Heart left ventricle (tissue), 13 donors: Measurements from ENCODE around the gene SMR3A.

Experiments used
- POLR2A ChIP-seq, 2 donors: fragments of 450-650 bp; IDR thresholded peaks; one replicate each; pipeline ENCODE4 v1.6.1; 2017; ENCODE audit warnings: antibody characterized with exemption in 2 of 2, mild to moderate bottlenecking in 2 of 2, moderate library complexity in 2 of 2
- TF ChIP-seq, protein P1 (sequence below), 12 donors: fragments of 200-600 bp; sonication (generic) in 4 of 12; IDR thresholded peaks; one replicate each; pipeline versions ENCODE4 v1.5.0 to v1.8.0; 2018 to 2022; ENCODE audit warnings: antibody characterized with exemption in 12 of 12, mild to moderate bottlenecking in 5 of 12
- donor health status: ischemic (EF 13 %, LVEDD 7.1; RV severe dilation, severe dysfunction).
- donor health status: DM: no; HTN: yes; CAD: no.
- donor health status: DM: no; HTN: no; CAD: no.
- donor health status: ischemic (EF 25% LVEDD 6.9; RV normal size, moderate dysfunction).
- donor health status: ischemic (EF 25% LVEDD 5.7; RV mildly dilated, moderate dysfunction).
- donor health status: ischemic (EF 35%, LVEDD 5.7; RV mildly dilated, moderate dysfunction).
- donor health status: nonischemic (EF 11% LVEDD 7.7; RV severe dilation, severe dysfunction).
- donor health status: DM: yes; HTN: yes; CAD: no.
- donor health status: PGD.
- donor health status: ischemic (EF 29% LVEDD 5.4; RV normal size, mild dysfunction).
- donor health status: nonischemic (EF 23%, LVEDD 6.1; RV moderate dilation, normal function).

DNA sequence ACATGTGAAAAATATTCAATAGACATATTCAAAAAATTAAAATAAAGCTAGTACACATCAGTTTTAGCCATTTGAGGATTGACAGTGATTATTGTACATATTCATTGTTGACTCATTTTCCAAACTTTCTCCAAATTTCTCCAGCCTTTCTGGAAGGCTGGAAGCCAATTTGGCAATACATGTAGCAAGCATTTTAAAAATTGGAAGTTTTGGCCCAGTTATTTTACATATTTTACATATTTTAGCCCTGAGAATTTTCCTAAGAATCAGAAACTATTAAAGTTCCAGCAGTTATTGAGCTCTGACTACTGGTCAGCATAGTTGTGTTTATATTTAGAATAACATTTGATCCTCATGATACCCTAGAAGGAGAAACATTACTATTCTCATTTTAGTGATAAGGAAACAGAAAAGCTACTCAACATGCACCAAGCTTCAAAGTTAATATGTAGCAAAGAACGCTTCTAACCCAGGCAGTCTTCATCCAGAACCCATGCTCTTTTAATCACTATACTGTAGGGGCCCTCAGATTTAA, 22.6 kb upstream of the SMR3A start:
- TF ChIP-seq POLR2A (IDR thresholded peaks at IDR 0.05) = no peak
- TF ChIP-seq, protein P1, sequence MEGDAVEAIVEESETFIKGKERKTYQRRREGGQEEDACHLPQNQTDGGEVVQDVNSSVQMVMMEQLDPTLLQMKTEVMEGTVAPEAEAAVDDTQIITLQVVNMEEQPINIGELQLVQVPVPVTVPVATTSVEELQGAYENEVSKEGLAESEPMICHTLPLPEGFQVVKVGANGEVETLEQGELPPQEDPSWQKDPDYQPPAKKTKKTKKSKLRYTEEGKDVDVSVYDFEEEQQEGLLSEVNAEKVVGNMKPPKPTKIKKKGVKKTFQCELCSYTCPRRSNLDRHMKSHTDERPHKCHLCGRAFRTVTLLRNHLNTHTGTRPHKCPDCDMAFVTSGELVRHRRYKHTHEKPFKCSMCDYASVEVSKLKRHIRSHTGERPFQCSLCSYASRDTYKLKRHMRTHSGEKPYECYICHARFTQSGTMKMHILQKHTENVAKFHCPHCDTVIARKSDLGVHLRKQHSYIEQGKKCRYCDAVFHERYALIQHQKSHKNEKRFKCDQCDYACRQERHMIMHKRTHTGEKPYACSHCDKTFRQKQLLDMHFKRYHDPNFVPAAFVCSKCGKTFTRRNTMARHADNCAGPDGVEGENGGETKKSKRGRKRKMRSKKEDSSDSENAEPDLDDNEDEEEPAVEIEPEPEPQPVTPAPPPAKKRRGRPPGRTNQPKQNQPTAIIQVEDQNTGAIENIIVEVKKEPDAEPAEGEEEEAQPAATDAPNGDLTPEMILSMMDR (IDR thresholded peaks at IDR 0.05) = no peak
